ENCODE data around the gene PTGES3.

GRCh38 chr12:56641219-56641618 lies 46.9 kb downstream of the PTGES3 start:
- TF ChIP-seq POLR2A (IDR thresholded peaks at IDR 0.05) (no peak), CTCF (IDR thresholded peaks at IDR 0.05) (no peak)

Data from lower leg skin (tissue), 3 donors.